A549 (cell line): ENCODE data around the gene CAPN9. TPM values are rescaled to one million over a fixed set of nuclear protein-coding genes. Genes with fewer than 3 reads are reported as not detected.

ENCODE experiments used
- ATAC-seq, 2 experiments: fragments of 200-7000 bp in 1 of 2; fragments of >200 bp in 1 of 2; cut with Nextera tagmentation in 1 of 2; cut with Tn5 transposase in 1 of 2; 3 replicates each; pipeline versions ENCODE4 v1.8.0 to v1.9.1; 2018 to 2020; ENCODE audit warnings: mild to moderate bottlenecking in 1 of 2, moderate library complexity in 1 of 2
- CTCF ChIA-PET: fragments of 300-600 bp; sonication (Branson Sonifier 250); formaldehyde crosslinking; extraction: SDS; loops from one replicate; lab custom pipeline; 2021; ENCODE audit warnings: antibody characterized with exemption, inconsistent platforms; lab: Yijun Ruan, JAX
- POLR2A ChIA-PET: fragments of 350-600 bp; formaldehyde crosslinking; extraction: SDS; loops from one replicate; lab custom pipeline; 2021; ENCODE audit warnings: antibody characterized with exemption, inconsistent platforms; lab: Yijun Ruan, JAX
- DNase-seq, 2 experiments: peaks; one replicate each; pipeline versions ENCODE4 v3.0.0 to v3.0.0-alpha.2; 2011 to 2016; ENCODE audit warnings: low read depth in 1 of 2, low spot score in 1 of 2
- FAIRE-seq: peaks from 2 replicates; lab custom pipeline; 2011; peaks lifted over from hg19 to GRCh38; lab: Jason Lieb, UNC
- H3K27ac ChIP-seq, 2 experiments: fragments of >200 bp; sonication (Bioruptor Twin); formaldehyde crosslinking; 3 replicates each; pipeline ENCODE4 v1.5.1; 2016 to 2017
- H3K4me1 ChIP-seq: fragments of >200 bp; sonication (Bioruptor Twin); formaldehyde crosslinking; 3 replicates; pipeline ENCODE4 v1.6.1; 2016
- H3K4me2 ChIP-seq: fragments of >200 bp; sonication (Bioruptor Twin); formaldehyde crosslinking; 3 replicates; pipeline ENCODE4 v1.6.1; 2016
- H3K4me3 ChIP-seq: fragments of >200 bp; sonication (Bioruptor Twin); formaldehyde crosslinking; 3 replicates; pipeline ENCODE4 v1.5.1; 2016
- H3K9me3 ChIP-seq: fragments of >200 bp; sonication (Bioruptor Twin); formaldehyde crosslinking; 3 replicates; pipeline ENCODE4 v1.6.1; 2016
- BCL3 ChIP-seq: fragments of >200 bp; sonication (Bioruptor Twin); formaldehyde crosslinking; IDR thresholded peaks from 3 replicates; pipeline ENCODE4 v1.6.1; 2016
- BHLHE40 ChIP-seq: IDR thresholded peaks from 2 replicates; pipeline ENCODE4 v1.6.1; 2012; ENCODE audit warnings: low read depth, low read length, inconsistent platforms
- CHD2 ChIP-seq: fragments of 150-350 bp; IDR thresholded peaks from 2 replicates; pipeline ENCODE4 v1.6.1; 2014; ENCODE audit warnings: low read length; ENCODE audit not compliant: partially characterized antibody
- EHF ChIP-seq: fragments of 250-450 bp; sonication (Bioruptor Pico); IDR thresholded peaks from 2 replicates; pipeline ENCODE4 v1.5.0; 2020; ENCODE audit warnings: mild to moderate bottlenecking
- ESRRA ChIP-seq: fragments of 150-350 bp; IDR thresholded peaks from 2 replicates; pipeline ENCODE4 v1.6.1; 2014; ENCODE audit warnings: mild to moderate bottlenecking, low read length, borderline replicate concordance
- FOSB ChIP-seq: fragments of 250-450 bp; sonication (Bioruptor Pico); IDR thresholded peaks from 2 replicates; pipeline ENCODE4 v1.5.0; 2020; ENCODE audit warnings: mild to moderate bottlenecking, moderate library complexity
- FOXS1 ChIP-seq: fragments of 250-450 bp; sonication (Bioruptor Pico); IDR thresholded peaks from 2 replicates; pipeline ENCODE4 v1.5.0; 2020; ENCODE audit warnings: mild to moderate bottlenecking, moderate library complexity
- HDAC2 ChIP-seq: fragments of 200-600 bp; sonication (generic); IDR thresholded peaks from 2 replicates; pipeline ENCODE4 v1.6.1; 2016
- HMGXB4 ChIP-seq: fragments of 250-450 bp; sonication (Bioruptor Pico); IDR thresholded peaks from 2 replicates; pipeline ENCODE4 v1.5.0; 2021; ENCODE audit warnings: mild to moderate bottlenecking, moderate library complexity, borderline replicate concordance
- HOXB13 ChIP-seq: fragments of 250-450 bp; sonication (Bioruptor Pico); IDR thresholded peaks from 2 replicates; pipeline ENCODE4 v1.5.0; 2020; ENCODE audit warnings: low read depth, mild to moderate bottlenecking, moderate library complexity
- HOXB5 ChIP-seq: fragments of 250-450 bp; sonication (Bioruptor Pico); IDR thresholded peaks from 2 replicates; pipeline ENCODE4 v1.5.0; 2020; ENCODE audit warnings: mild to moderate bottlenecking, moderate library complexity
- JUNB ChIP-seq: fragments of >200 bp; sonication (Bioruptor Twin); formaldehyde crosslinking; IDR thresholded peaks from 2 replicates; pipeline ENCODE4 v1.6.1; 2016
- MYC ChIP-seq: IDR thresholded peaks from 2 replicates; pipeline ENCODE4 v1.6.1; 2012; ENCODE audit warnings: mild to moderate bottlenecking, inconsistent platforms, low read length, improper control_type of control experiment, borderline replicate concordance
- NR3C1 ChIP-seq: fragments of >200 bp; sonication (Bioruptor Twin); formaldehyde crosslinking; IDR thresholded peaks from 3 replicates; pipeline ENCODE4 v1.6.1; 2017
- POLR2AphosphoS2 ChIP-seq: conservative IDR thresholded peaks from 2 replicates; pipeline ENCODE4 v1.6.1; 2012; ENCODE audit warnings: low read length, improper control_type of control experiment, inconsistent platforms
- RCOR1 ChIP-seq: fragments of 150-350 bp; IDR thresholded peaks from 2 replicates; pipeline ENCODE4 v1.6.1; 2014; ENCODE audit warnings: antibody characterized with exemption, low read length, low read depth
- REST ChIP-seq: fragments of 200-600 bp; sonication (generic); IDR thresholded peaks from 2 replicates; pipeline ENCODE4 v1.6.1; 2016; ENCODE audit warnings: antibody characterized with exemption, mild to moderate bottlenecking, moderate library complexity
- SREBF2 ChIP-seq: fragments of 450-650 bp; IDR thresholded peaks from 2 replicates; pipeline ENCODE4 v1.6.1; 2014; ENCODE audit warnings: mild to moderate bottlenecking, moderate library complexity
- ZNF302 ChIP-seq: fragments of 250-450 bp; sonication (Bioruptor Pico); IDR thresholded peaks from 2 replicates; pipeline ENCODE4 v1.9.0; 2021; ENCODE audit warnings: inconsistent platforms, mild to moderate bottlenecking, moderate library complexity
- WGBS: methylation state at CpG from one replicate; pipeline ENCODE4 v1.1.6; 2017; ENCODE audit errors: missing lambda C conversion rate; 5-methylcytosine and 5-hydroxymethylcytosine counted together
- polyA plus RNA-seq, 4 experiments: library from polyadenylated mRNA; depleted of rRNA in 3 of 4; stranded (reverse); fragments of >200 nt; fragmentation: RNase III in 1 of 4; extraction: RNeasy Plus Mini Kit Qiagen cat#74134 plus additional on column Dnase treatment in 1 of 4; gene quantifications; 2 replicates in 3 of 4; 3 replicates in 1 of 4; pipeline ENCODE4 v1.2.3, GENCODE V29; 2011 to 2017
- TF ChIP-seq, protein P1 (sequence below): IDR thresholded peaks from 2 replicates; pipeline ENCODE4 v1.6.1; 2012
- TF ChIP-seq, protein P2 (sequence below): IDR thresholded peaks from 2 replicates; pipeline ENCODE4 v1.6.1; 2012; ENCODE audit warnings: low read depth, borderline replicate concordance
- TF ChIP-seq, protein P3 (sequence below): IDR thresholded peaks from 2 replicates; pipeline ENCODE4 v1.6.1; 2012
- TF ChIP-seq, protein P4 (sequence below): fragments of 250-450 bp; sonication (Bioruptor Pico); IDR thresholded peaks from 2 replicates; pipeline ENCODE4 v1.5.0; 2020; ENCODE audit warnings: low read depth, mild to moderate bottlenecking, moderate library complexity
- TF ChIP-seq, protein P5 (sequence below): fragments of >200 bp; sonication (Bioruptor Twin); formaldehyde crosslinking; IDR thresholded peaks from 2 replicates; pipeline ENCODE4 v1.6.1; 2016

CAPN9 gene
- polyA plus RNA-seq, 2 of the 4 experiments (the other 2 are of a cell fraction), result not detected

GRCh38 chr1:230739564-230740290 lies 7.5 kb upstream of the CAPN9 start:
- CTCF ChIA-PET, result no interaction called here
- POLR2A ChIA-PET, result no interaction called here
- FAIRE-seq (no peak), DNase-seq (no peak), ATAC-seq (no peak)
- Histone ChIP-seq H3K4me2 (no peak overlapping the region), H3K4me3 (no peak overlapping the region), H3K27ac (no peak overlapping the region), H3K9me3 (peaks cover 4% of the 10 kb centered on the region; the same call in 1 of the 3 replicates), H3K4me1 (peaks cover 8% of the 10 kb centered on the region; the same call in 1 of the 3 replicates)
- no peak for TF ChIP-seq FOXS1
- no peak for TF ChIP-seq ESRRA
- TF ChIP-seq ZNF302, result no peak
- no peak for TF ChIP-seq HOXB13 (CRISPR knock-in tag)
- no peak for TF ChIP-seq HDAC2
- no peak for TF ChIP-seq MYC
- TF ChIP-seq, protein P1, sequence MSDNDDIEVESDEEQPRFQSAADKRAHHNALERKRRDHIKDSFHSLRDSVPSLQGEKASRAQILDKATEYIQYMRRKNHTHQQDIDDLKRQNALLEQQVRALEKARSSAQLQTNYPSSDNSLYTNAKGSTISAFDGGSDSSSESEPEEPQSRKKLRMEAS, result no peak
- TF ChIP-seq RCOR1, result no peak
- TF ChIP-seq, protein P2, sequence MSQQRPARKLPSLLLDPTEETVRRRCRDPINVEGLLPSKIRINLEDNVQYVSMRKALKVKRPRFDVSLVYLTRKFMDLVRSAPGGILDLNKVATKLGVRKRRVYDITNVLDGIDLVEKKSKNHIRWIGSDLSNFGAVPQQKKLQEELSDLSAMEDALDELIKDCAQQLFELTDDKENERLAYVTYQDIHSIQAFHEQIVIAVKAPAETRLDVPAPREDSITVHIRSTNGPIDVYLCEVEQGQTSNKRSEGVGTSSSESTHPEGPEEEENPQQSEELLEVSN, result no peak
- no peak for TF ChIP-seq CHD2
- TF ChIP-seq POLR2AphosphoS2, result no peak
- TF ChIP-seq, protein P3, sequence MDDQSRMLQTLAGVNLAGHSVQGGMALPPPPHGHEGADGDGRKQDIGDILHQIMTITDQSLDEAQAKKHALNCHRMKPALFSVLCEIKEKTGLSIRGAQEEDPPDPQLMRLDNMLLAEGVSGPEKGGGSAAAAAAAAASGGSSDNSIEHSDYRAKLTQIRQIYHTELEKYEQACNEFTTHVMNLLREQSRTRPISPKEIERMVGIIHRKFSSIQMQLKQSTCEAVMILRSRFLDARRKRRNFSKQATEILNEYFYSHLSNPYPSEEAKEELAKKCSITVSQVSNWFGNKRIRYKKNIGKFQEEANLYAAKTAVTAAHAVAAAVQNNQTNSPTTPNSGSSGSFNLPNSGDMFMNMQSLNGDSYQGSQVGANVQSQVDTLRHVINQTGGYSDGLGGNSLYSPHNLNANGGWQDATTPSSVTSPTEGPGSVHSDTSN, result no peak
- no peak for TF ChIP-seq HOXB5 (CRISPR knock-in tag)
- TF ChIP-seq, protein P4, sequence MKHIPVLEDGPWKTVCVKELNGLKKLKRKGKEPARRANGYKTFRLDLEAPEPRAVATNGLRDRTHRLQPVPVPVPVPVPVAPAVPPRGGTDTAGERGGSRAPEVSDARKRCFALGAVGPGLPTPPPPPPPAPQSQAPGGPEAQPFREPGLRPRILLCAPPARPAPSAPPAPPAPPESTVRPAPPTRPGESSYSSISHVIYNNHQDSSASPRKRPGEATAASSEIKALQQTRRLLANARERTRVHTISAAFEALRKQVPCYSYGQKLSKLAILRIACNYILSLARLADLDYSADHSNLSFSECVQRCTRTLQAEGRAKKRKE (CRISPR knock-in tag), result no peak
- no peak for TF ChIP-seq BHLHE40
- no peak for TF ChIP-seq FOSB (CRISPR knock-in tag)
- TF ChIP-seq JUNB, result no peak
- 67% methylated on average over 12 of the region's 12 CpGs for WGBS

DNA sequence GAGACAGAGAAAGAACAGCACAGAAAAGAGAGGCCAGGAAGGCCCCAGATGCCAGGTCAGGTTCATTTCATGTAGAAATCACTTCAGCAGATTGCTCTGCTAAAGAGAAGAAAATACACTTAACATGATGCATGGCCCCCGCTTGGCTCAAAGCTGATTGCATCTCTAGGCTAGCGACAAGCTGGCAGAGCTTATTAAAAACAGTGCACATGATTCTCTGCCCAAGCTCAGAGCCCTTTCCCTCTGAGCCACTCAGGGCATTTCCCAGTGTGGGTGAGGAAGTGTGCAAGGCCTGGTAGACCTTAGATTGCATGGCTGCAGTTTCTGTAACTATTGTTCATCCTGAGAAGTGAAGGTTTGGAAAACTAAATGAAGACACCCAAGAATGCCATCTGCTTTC lies 3.3 kb upstream of the CAPN9 start:
- WGBS, result 100% methylated on average over 2 of the region's 2 CpGs
- H3K4me3 ChIP-seq, result no peak overlapping the region
- DNase-seq, result no peak
- no peak for TF ChIP-seq NR3C1
- no peak for FAIRE-seq
- H3K9me3 ChIP-seq, result no peaks in the 10 kb centered on the region
- H3K4me2 ChIP-seq, result peak overlapping the region; percentile 21; the same call in 1 of the 3 replicates
- no peak; a peak in 1 of 6 replicates for ATAC-seq
- POLR2A ChIA-PET, result no interaction called here
- CTCF ChIA-PET, result interaction anchor here (1.4 kb wide), 1 partner anchor 21 kb away, joined by 3 read pairs; no protein-coding TSS in a partner anchor
- peaks cover 10% of the 10 kb centered on the region; the same call in 1 of the 3 replicates for H3K4me1 ChIP-seq
- no peak overlapping the region for H3K27ac ChIP-seq

DNA sequence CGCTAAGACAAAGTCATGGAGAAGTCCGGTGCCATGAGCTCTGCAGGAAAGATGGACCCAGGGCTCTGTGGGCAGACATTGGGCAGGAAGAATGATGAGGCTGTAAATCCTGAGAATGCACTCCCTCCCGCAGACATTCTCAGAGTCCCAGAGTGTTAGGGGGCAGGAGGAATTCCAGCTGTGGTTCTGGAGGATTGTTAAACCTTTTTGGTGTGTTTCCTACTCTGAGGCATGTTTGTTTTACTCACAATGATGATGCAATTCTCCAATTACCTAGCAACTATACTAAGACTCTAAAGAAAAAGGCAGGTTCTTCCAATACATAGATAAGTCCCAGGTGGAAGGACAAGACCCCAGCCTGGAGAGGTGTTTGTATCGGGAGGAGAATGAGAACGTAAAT lies 2.8 kb upstream of the CAPN9 start:
- no peak for FAIRE-seq
- no peak overlapping the region for H3K27ac ChIP-seq
- no peaks in the 10 kb centered on the region for H3K9me3 ChIP-seq
- CTCF ChIA-PET, result interaction anchor here (1.4 kb wide), 1 partner anchor 20 kb away, joined by 3 read pairs; no protein-coding TSS in a partner anchor
- no peak for DNase-seq
- H3K4me3 ChIP-seq, result no peak overlapping the region
- POLR2A ChIA-PET, result no interaction called here
- peak overlapping the region; percentile 21; the same call in 1 of the 3 replicates for H3K4me2 ChIP-seq
- ATAC-seq, result 0 out of 6 replicates have a peak, but pooled peaks of 1 of the 2 experiments have one; percentile 15
- H3K4me1 ChIP-seq, result peaks cover 10% of the 10 kb centered on the region; the same call in 1 of the 3 replicates
- WGBS, result 69% methylated on average over 5 of the region's 5 CpGs
- TF ChIP-seq BCL3 (no peak), HOXB13 (CRISPR knock-in tag) (no peak), REST (no peak), HMGXB4 (CRISPR knock-in tag) (no peak), EHF (CRISPR knock-in tag) (no peak), SREBF2 (no peak)
- TF ChIP-seq, protein P5, sequence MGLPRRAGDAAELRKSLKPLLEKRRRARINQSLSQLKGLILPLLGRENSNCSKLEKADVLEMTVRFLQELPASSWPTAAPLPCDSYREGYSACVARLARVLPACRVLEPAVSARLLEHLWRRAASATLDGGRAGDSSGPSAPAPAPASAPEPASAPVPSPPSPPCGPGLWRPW, result no peak
